Measurements from ENCODE around the gene AVPR2. TPM values are rescaled to one million over a fixed set of nuclear protein-coding genes. Genes with fewer than 3 reads are reported as not detected.

Gene AVPR2
- total and polyA plus RNA-seq, 2 donors (not counting 1 experiment from before 2014, with no cell fraction given): 0.12 TPM; not detected in 1

GRCh38 chrX:153913211-153913610 is 8.7 kb downstream of the AVPR2 start:
- no peaks in the 10 kb centered on the region for H3K4me1 ChIP-seq (ENCODE audit: control insufficient read depth in 2 of 2, insufficient read depth in 2 of 2, low read length in 2 of 2)
- WGBS (ENCODE audit: insufficient coverage): 100% methylated on average over 4 of the region's 17 CpGs
- TF ChIP-seq, protein P1, sequence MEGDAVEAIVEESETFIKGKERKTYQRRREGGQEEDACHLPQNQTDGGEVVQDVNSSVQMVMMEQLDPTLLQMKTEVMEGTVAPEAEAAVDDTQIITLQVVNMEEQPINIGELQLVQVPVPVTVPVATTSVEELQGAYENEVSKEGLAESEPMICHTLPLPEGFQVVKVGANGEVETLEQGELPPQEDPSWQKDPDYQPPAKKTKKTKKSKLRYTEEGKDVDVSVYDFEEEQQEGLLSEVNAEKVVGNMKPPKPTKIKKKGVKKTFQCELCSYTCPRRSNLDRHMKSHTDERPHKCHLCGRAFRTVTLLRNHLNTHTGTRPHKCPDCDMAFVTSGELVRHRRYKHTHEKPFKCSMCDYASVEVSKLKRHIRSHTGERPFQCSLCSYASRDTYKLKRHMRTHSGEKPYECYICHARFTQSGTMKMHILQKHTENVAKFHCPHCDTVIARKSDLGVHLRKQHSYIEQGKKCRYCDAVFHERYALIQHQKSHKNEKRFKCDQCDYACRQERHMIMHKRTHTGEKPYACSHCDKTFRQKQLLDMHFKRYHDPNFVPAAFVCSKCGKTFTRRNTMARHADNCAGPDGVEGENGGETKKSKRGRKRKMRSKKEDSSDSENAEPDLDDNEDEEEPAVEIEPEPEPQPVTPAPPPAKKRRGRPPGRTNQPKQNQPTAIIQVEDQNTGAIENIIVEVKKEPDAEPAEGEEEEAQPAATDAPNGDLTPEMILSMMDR (IDR thresholded peaks at IDR 0.05): no peak
- TF ChIP-seq EZH2 (IDR thresholded peaks at IDR 0.05; ENCODE audit: borderline replicate concordance, insufficient read depth, low read depth, low read length, poor library complexity, severe bottlenecking): no peak
- H3K9me3 ChIP-seq (ENCODE audit: control extremely low read depth in 1 of 3, control insufficient read depth in 2 of 3, insufficient read depth in 1 of 3, low read length in 2 of 3): no peaks in the 10 kb centered on the region
- intact Hi-C loops (cut with micrococcal nuclease): no loop called here
- CTCF ChIA-PET: interaction anchor here (0.9 kb wide), 1 partner anchor 10 kb away, joined by 3 read pairs; no protein-coding TSS in a partner anchor
- no peaks in the 10 kb centered on the region for H3K4me1 Mint-ChIP-seq
- H3K27me3 ChIP-seq (replicated peaks in 1 of 4; ENCODE audit: control extremely low read depth in 1 of 4, control insufficient read depth in 3 of 4, insufficient read depth in 4 of 4, low read length in 3 of 4): no peaks in the 10 kb centered on the region
- peaks cover 0 to 47% of the 10 kb centered on the region in 2 experiments for H3K36me3 ChIP-seq (replicated peaks in 1 of 2; ENCODE audit: control extremely low read depth in 1 of 2, control insufficient read depth in 1 of 2, extremely low read depth in 1 of 2, insufficient read depth in 2 of 2, low read length in 1 of 2)
- no peak overlapping the region for H3K27ac ChIP-seq (ENCODE audit: low read length in 2 of 2)
- no peaks in the 10 kb centered on the region for H3K9me3 Mint-ChIP-seq (ENCODE audit: insufficient read depth)
- H2AFZ ChIP-seq (ENCODE audit: insufficient read depth, low read depth, low read length, poor library complexity, severe bottlenecking): no peak overlapping the region
- peaks cover 54% of the 10 kb centered on the region for H4K20me1 ChIP-seq (ENCODE audit: control insufficient read depth, insufficient read depth, low read length, poor library complexity, severe bottlenecking)
- H3K79me2 ChIP-seq (ENCODE audit: control insufficient read depth, insufficient read depth, low read length): peaks cover 7% of the 10 kb centered on the region
- H3K4me3 Mint-ChIP-seq: no peak overlapping the region
- no peak overlapping the region for H3K4me3 ChIP-seq (ENCODE audit: control extremely low read depth in 1 of 5, extremely low read depth in 1 of 5, insufficient read depth in 1 of 5, low read depth in 2 of 5, low read length in 4 of 5)
- POLR2A ChIA-PET: interaction anchor here (0.6 kb wide), 1 partner anchor 615 kb away, joined by 5 read pairs; no protein-coding TSS in a partner anchor
- ATAC-seq (ENCODE audit: low read depth) (no peak), DNase-seq (no peak)
- H3K27me3 Mint-ChIP-seq: no peaks in the 10 kb centered on the region
- no peak overlapping the region for H3K9ac ChIP-seq (ENCODE audit: low read length)
- H3K27ac Mint-ChIP-seq: no peak overlapping the region
- no peak overlapping the region for H3K4me2 ChIP-seq (replicated peaks; ENCODE audit: low read depth, low read length, poor library complexity, severe bottlenecking)

- Histone ChIP-seq H2AFZ (ENCODE audit: insufficient read depth, low read depth, low read length, poor library complexity, severe bottlenecking) (no peak overlapping the region), H3K79me2 (ENCODE audit: control insufficient read depth, insufficient read depth, low read length) (peaks cover 7% of the 10 kb centered on the region), H4K20me1 (ENCODE audit: control insufficient read depth, insufficient read depth, low read length, poor library complexity, severe bottlenecking) (peaks cover 58% of the 10 kb centered on the region), H3K9me3 (ENCODE audit: control extremely low read depth in 1 of 3, control insufficient read depth in 2 of 3, insufficient read depth in 1 of 3, low read length in 2 of 3) (no peaks in the 10 kb centered on the region), H3K27me3 (replicated peaks in 1 of 4; ENCODE audit: control extremely low read depth in 1 of 4, control insufficient read depth in 3 of 4, insufficient read depth in 4 of 4, low read length in 3 of 4) (no peaks in the 10 kb centered on the region), H3K4me2 (replicated peaks; ENCODE audit: low read depth, low read length, poor library complexity, severe bottlenecking) (no peak overlapping the region), H3K4me1 (ENCODE audit: control insufficient read depth in 2 of 2, insufficient read depth in 2 of 2, low read length in 2 of 2) (no peaks in the 10 kb centered on the region), H3K4me3 (ENCODE audit: control extremely low read depth in 1 of 5, extremely low read depth in 1 of 5, insufficient read depth in 1 of 5, low read depth in 2 of 5, low read length in 4 of 5) (no peak overlapping the region), H3K9ac (ENCODE audit: low read length) (no peak overlapping the region), H3K36me3 (replicated peaks in 1 of 2; ENCODE audit: control extremely low read depth in 1 of 2, control insufficient read depth in 1 of 2, extremely low read depth in 1 of 2, insufficient read depth in 2 of 2, low read length in 1 of 2) (peaks cover 0 to 48% of the 10 kb centered on the region in 2 experiments), H3K27ac (ENCODE audit: low read length in 2 of 2) (no peak overlapping the region)
- Mint-ChIP-seq H3K4me3 (no peak overlapping the region), H3K4me1 (no peaks in the 10 kb centered on the region), H3K27me3 (no peaks in the 10 kb centered on the region), H3K9me3 (ENCODE audit: insufficient read depth) (no peaks in the 10 kb centered on the region), H3K27ac (no peak overlapping the region)
- no peak for DNase-seq
- no peak for TF ChIP-seq EZH2 (IDR thresholded peaks at IDR 0.05; ENCODE audit: borderline replicate concordance, insufficient read depth, low read depth, low read length, poor library complexity, severe bottlenecking)
- TF ChIP-seq, protein P1 (IDR thresholded peaks at IDR 0.05): no peak
- 98% methylated on average over 17 of the region's 17 CpGs for WGBS (ENCODE audit: insufficient coverage)
- ChIA-PET POLR2A (no interaction called here), CTCF (no interaction called here)
- no peak for ATAC-seq (ENCODE audit: low read depth)
- intact Hi-C loops (cut with micrococcal nuclease): no loop called here
These were observed 9.2 kb downstream of the AVPR2 start for GRCh38 chrX:153913701-153914100.
